Keratinocyte (primary cell): Measurements from ENCODE around the gene DNAJC8.

Source experiments
- CTCF ChIP-seq, 3 experiments: IDR thresholded peaks in 1 of 3; conservative IDR thresholded peaks in 1 of 3; optimal IDR thresholded peaks in 1 of 3; 2 replicates in 2 of 3; 3 replicates in 1 of 3; pipeline versions ENCODE3 to v1.5.1; 2011; ENCODE audit warnings: low read length in 3 of 3, mild to moderate bottlenecking in 3 of 3, moderate library complexity in 2 of 3, control low read depth in 1 of 3, inconsistent platforms in 1 of 3; ENCODE audit not compliant: insufficient read depth in 2 of 3; ENCODE audit errors: extremely low read depth in 1 of 3
- EZH2 ChIP-seq: IDR thresholded peaks from one replicate; pipeline ENCODE4 v1.6.1; 2012; ENCODE audit warnings: inconsistent platforms, mild to moderate bottlenecking, low read length, moderate library complexity

GRCh38 chr1:28264897-28265296, 32.1 kb upstream of the DNAJC8 start:
- TF ChIP-seq CTCF (optimal IDR thresholded peaks at IDR 0.05 in 1 of 3, IDR thresholded peaks at IDR 0.05 in 1 of 3, conservative IDR thresholded peaks at IDR 0.05 in 1 of 3; ENCODE audit: extremely low read depth in 1 of 3, insufficient read depth in 2 of 3, low read length in 3 of 3) (no peak), EZH2 (no peak)
